Measurements from ENCODE around the gene PLK2. TPM values are rescaled to one million over a fixed set of nuclear protein-coding genes. Genes with fewer than 3 reads are reported as not detected.

PLK2 gene
- total and polyA plus RNA-seq, 2 of the 4 experiments (the other 2 are of a cell fraction): 129 to 337 TPM

- dilution Hi-C loops (cut with HindIII; ENCODE audit: low sequenced_read_pairs, unreplicated experiment) (loop anchor here (25.0 kb wide), 1 partner anchor 660 kb away; no protein-coding TSS in a partner anchor), in situ Hi-C loops (cut with MboI; ENCODE audit: low sequenced_read_pairs) (no loop called here), intact Hi-C loops (cut with micrococcal nuclease) (no loop called here)
- Histone ChIP-seq H2BK20ac (ENCODE audit: low read depth, low read length) (no peak overlapping the region), H3K27ac (ENCODE audit: insufficient read depth, low read length) (no peak overlapping the region), H4K91ac (ENCODE audit: insufficient read depth, low read depth, low read length) (no peak overlapping the region), H3K56ac (ENCODE audit: extremely low read depth, insufficient read depth, low read length) (no peak overlapping the region), H2AK9ac (replicated peaks; ENCODE audit: low read depth, low read length, poor library complexity) (no peak overlapping the region), H3K4me2 (ENCODE audit: low read depth, low read length) (no peak overlapping the region), H4K20me1 (ENCODE audit: insufficient read depth, low read length) (no peaks in the 10 kb centered on the region), H2AK5ac (ENCODE audit: low read depth, low read length) (no peak overlapping the region), H3K9ac (ENCODE audit: low read depth, low read length) (no peak overlapping the region), H3K9me1 (ENCODE audit: insufficient read depth, low read length) (no peaks in the 10 kb centered on the region), H3K4me3 (ENCODE audit: insufficient read depth, low read depth, low read length) (no peak overlapping the region), H3K14ac (replicated peaks; ENCODE audit: low read depth, low read length) (no peak overlapping the region), H3K79me1 (ENCODE audit: low read depth in 1 of 2, low read length in 2 of 2) (no peaks in the 10 kb centered on the region), H2BK120ac (ENCODE audit: low read depth, low read length) (no peak overlapping the region), H3K27me3 (ENCODE audit: control insufficient read depth, insufficient read depth, low read length) (no peaks in the 10 kb centered on the region), H2AFZ (replicated peaks; ENCODE audit: low read length, poor library complexity) (no peak overlapping the region), H3K4ac (ENCODE audit: low read depth, low read length) (no peak overlapping the region), H3K9me3 (ENCODE audit: control insufficient read depth, insufficient read depth, low read length) (peaks cover 3% of the 10 kb centered on the region; the same call in 1 of the 2 replicates), H4K5ac (ENCODE audit: low read depth, low read length) (no peak overlapping the region), H3K4me1 (ENCODE audit: control insufficient read depth, insufficient read depth, low read length) (no peaks in the 10 kb centered on the region), H2BK15ac (ENCODE audit: low read depth, low read length) (no peak overlapping the region), H4K8ac (ENCODE audit: low read depth in 2 of 2, low read length in 2 of 2) (no peak overlapping the region), H3K18ac (ENCODE audit: low read depth, low read length) (no peak overlapping the region), H2BK5ac (ENCODE audit: low read depth, low read length, poor library complexity, severe bottlenecking) (no peak overlapping the region), H3K23ac (ENCODE audit: low read depth, low read length) (no peak overlapping the region), H3K36me3 (ENCODE audit: control insufficient read depth, insufficient read depth, low read length) (peaks cover 7% of the 10 kb centered on the region; the same call in 1 of the 2 replicates)
- ChIA-PET POLR2A (ENCODE audit: unreplicated experiment) (interaction anchor here (0.6 kb wide), 1 partner anchor 309 kb away, joined by 3 read pairs; no protein-coding TSS in a partner anchor), CTCF (interaction anchor here (1.2 kb wide), 1 partner anchor 668 kb away, joined by 3 read pairs; no protein-coding TSS in a partner anchor)
- 20% methylated on average over 1 of the region's 2 CpGs; no CpG with 5 or more reads in 1 of the 2 experiments for WGBS, 2 experiments (ENCODE audit: extremely low coverage in 2 of 2, insufficient read length in 1 of 2)
- ATAC-seq (ENCODE audit: low read depth) (no peak), DNase-seq (peak; percentile 70)
- TF ChIP-seq SMC3 (IDR thresholded peaks at IDR 0.05; ENCODE audit: low read depth, low read length): no peak
- TF ChIP-seq CHD1 (IDR thresholded peaks at IDR 0.05; ENCODE audit: low read depth, low read length): no peak
- TF ChIP-seq BHLHE40 (IDR thresholded peaks at IDR 0.05; ENCODE audit: low read depth, low read length): no peak
- TF ChIP-seq MAZ (IDR thresholded peaks at IDR 0.05; ENCODE audit: borderline replicate concordance, low read depth, low read length): no peak
- TF ChIP-seq RAD21 (IDR thresholded peaks at IDR 0.05; ENCODE audit: low read length): no peak
- TF ChIP-seq FOS (IDR thresholded peaks at IDR 0.05; ENCODE audit: low read depth, low read length): no peak
- no peak for TF ChIP-seq ELK1 (IDR thresholded peaks at IDR 0.05; ENCODE audit: borderline replicate concordance, low read depth, low read length)
- BruUV-seq (replicated peaks): no TSS peak
Measured at GRCh38 chr5:58447226-58447625, 12.7 kb downstream of the PLK2 start.

Data from IMR-90 (cell line).